ENCODE data around the gene SP8.
"Not testable (repeated sequence)": the region's sequence is repeated elsewhere in the genome, so short reads cannot be mapped to it uniquely, and the experiment has no call there.

SP8 gene

DNA sequence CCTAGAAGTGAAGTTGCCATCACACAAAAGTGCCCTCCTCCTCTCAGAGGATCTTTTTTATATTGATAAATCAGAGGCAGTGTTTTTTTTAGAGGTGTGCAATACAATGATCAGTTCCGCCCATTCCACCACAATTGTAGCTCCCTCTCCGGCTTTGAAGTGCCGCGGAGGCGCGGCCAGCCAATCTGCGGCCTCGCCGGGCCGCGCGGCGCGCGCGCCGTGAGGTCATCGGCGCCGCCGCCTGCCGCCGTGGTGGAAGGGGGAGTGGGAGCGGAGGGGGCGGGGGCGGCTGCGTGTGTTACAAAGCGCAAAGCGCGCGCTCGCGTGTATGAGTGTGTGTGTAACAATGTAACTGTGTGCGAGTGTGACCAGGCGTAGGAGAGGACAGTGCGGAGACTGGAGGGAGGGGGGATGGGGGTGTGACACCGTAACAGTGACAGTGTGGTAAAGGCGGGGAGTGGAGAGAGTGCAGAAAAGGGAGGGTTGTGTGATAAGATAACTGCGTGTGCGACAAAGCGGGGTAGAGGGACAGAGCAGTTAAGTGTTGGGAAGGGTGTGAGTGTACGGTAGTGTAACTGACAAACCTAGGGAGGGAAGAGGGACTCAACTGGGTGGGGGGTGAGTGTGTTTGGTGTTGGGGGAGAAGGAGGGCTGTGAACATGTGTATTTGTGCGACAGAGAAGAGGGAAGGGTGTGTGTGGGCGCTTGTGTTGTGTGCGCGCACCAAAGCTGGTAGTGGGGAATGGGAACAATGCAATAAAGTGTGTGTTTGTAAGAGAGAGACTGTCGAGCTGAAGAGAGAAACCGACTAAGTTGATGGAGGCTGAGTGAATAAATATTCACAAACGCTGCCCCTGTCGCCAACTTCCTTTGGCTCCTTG is at the start of gene SP8:
Gene SP8 (minus strand): TSS at position 108 of the 881 bp plus-strand sequence. CDS start 88 bp downstream, at position 20.
- no peak for DNase-seq (ENCODE audit: low read depth in 2 of 2, low spot score in 1 of 2)

DNA sequence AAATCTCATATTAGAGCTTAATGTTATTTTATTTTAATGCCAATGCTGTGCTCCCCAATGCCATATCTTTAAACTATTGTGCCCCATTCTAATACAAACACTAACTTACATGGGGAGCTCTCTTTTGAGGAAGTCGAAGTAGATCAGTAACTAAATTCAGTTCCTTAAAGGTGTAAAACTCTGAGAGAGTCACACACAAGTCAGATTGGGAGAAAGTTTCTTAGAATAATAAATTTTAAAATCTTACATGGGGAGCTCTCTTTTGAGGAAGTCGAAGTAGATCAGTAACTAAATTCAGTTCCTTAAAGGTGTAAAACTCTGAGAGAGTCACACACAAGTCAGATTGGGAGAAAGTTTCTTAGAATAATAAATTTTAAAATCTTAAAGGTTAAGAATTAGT is 49.7 kb upstream of the SP8 start:
- not testable (repeated sequence) for DNase-seq (ENCODE audit: low read depth in 2 of 2, low spot score in 1 of 2)

DNA sequence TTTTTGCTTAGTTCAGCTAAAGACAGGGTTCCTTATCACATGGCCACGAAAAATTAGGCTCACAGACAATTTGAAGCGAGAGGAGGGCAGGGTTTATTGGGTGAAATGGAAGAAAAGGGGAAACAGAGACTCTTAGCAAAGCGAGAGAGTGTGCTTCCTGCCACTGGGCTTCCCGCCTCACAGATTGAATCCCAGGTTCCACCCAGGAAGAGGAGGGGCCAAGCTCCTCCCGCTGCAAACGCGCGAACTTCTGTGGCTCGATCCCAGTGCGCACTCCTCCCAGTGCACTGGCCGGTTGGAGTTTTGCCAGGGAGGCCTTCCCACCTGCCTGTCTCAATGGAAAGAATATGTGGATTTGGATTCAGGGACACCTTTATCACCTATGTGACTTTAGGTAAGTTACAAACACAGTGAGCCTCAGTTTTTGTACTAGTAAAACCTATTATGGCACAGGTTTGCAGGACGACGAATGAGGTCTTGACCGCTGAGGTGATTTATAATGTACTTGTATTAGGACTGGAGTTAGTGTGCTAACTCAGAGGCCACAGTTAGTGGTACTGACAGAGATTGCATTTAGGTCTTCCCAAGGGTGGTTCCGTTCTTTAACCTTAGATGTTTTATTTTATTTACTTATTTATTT is 48.5 kb upstream of the SP8 start:
- no peak for DNase-seq (ENCODE audit: low read depth in 2 of 2, low spot score in 1 of 2)

DNA sequence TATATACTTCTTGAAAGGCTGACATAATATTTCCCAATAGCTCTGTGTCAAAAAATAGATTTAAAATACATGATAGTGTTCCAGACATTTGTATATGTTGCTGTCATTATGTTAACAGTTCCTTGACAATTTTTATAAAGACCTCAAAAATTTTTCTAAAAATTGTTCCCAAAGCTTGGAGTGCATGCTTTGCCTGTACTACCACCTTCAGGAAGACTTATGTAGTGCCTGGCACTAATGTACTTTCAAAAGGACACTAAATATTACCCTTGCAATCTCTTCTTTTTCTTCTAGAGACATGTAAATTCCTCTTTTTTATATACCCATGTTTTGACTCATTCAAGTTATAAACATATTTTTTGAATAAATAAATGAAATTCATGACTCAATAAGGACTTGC is 48.0 kb upstream of the SP8 start:
- no peak for DNase-seq (ENCODE audit: low read depth in 2 of 2, low spot score in 1 of 2)

- DNase-seq (ENCODE audit: low read depth in 2 of 2, low spot score in 1 of 2): no peak
These were observed 45.3 kb upstream of the SP8 start for GRCh38 chr7:20831956-20832355.

DNA sequence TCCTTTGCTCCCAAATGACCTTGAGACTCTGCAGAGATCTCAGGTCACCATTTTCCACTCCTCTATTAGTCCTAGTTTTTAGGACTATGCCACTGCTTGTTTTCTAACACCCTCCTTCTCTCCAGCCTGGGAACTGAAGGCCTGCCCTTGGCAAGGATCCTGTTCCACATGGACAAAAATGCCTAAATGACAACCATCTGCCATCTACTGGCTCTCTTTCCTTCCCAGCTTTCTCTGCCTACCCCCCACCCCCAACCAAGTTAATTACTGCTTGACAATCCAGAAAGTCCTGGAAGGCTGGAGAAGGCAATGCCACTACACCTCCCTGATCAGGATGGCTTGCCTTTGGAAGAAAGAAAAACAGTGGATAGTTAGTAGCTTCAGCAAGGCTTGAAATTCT is 44.8 kb upstream of the SP8 start:
- DNase-seq (ENCODE audit: low read depth in 2 of 2, low spot score in 1 of 2): no peak

DNA sequence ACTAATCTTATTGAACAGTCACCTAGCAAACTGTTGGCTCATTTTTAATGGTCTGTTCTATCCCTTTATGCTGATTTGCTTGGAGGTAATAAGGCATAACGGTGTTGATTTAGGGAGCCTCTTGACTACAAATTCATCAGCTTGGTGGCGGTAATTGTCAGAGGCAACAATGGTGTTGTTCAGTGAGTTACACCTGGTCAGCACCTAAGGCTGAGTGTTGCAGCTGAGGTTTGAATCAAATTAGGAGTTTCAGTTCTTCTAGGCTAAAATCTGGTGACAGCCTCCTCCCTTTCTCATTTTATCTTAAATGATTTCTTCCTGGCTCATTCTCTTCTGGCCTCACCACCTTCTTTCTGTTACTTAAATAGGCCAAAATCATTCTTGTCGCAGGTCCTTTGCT is 42.3 kb upstream of the SP8 start:
- DNase-seq (ENCODE audit: low read depth in 2 of 2, low spot score in 1 of 2): no peak

- no peak for DNase-seq (ENCODE audit: low read depth in 2 of 2, low spot score in 1 of 2)
These were observed 40.5 kb upstream of the SP8 start for GRCh38 chr7:20827172-20827571.

DNA sequence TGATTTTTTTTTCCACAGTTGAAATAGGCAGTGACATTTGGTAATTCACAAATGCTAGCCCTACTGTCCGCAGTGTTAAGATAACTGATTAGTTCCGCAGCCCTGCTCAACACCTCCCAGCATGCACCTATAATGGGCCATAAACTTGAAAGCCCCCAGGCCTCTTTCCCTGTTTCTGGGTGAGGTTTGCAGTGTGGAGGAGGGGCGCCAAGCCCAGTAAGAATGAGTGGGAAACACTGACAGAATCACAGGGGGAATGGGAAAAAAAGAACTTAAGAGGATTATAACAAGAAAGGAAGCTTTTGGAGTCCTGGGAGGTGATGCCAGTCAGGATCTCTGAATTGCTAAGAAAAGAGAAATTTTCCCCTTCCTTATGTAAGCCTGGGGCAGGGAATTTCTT is 39.6 kb upstream of the SP8 start:
- no peak for DNase-seq (ENCODE audit: low read depth in 2 of 2, low spot score in 1 of 2)

DNA sequence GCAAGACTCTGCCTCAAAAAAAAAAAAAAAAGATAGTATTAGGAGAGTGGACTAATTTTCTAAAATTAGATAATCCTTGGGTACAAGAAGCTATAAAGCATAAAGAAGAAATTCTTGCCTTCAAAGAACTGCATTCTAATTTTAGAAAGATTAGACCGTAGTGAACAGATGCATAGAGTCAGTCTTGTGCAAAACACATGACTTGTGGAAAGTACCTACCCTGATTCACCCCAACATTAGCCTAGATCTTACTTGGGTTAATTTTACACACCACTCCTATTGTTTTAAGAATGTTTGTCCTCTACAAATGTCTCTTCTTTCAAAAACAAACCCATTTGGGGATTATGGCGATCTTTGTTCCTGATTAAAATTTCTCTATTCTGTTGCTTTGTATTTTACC is 38.9 kb upstream of the SP8 start:
- no peak for DNase-seq (ENCODE audit: low read depth in 2 of 2, low spot score in 1 of 2)

- not testable (repeated sequence) for DNase-seq (ENCODE audit: low read depth in 2 of 2, low spot score in 1 of 2)
These were observed 34.7 kb upstream of the SP8 start for GRCh38 chr7:20821390-20821789.

- no peak for DNase-seq (ENCODE audit: low read depth in 2 of 2, low spot score in 1 of 2)
These were observed 29.8 kb upstream of the SP8 start for GRCh38 chr7:20816372-20816959.

DNA sequence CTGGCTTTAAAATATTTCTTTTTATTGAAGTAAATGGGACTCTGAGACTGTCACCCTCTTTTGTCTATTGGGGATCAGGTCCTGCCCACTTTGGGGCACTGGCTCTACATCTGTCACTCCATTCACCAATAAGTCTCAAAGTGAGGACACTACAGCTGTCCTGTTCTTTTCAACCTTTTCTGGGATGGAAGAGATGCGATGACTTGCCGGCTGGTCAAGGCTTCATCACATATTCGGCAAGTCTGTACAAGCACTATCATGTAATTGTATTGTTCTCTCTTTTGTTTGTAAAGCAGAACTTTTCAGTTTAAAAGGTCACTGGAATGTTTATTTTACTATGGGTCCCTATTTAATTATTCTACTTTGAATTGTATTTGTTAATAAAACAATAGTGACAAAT is 17.7 kb upstream of the SP8 start:
- no peak for DNase-seq (ENCODE audit: low read depth in 2 of 2, low spot score in 1 of 2)

DNA sequence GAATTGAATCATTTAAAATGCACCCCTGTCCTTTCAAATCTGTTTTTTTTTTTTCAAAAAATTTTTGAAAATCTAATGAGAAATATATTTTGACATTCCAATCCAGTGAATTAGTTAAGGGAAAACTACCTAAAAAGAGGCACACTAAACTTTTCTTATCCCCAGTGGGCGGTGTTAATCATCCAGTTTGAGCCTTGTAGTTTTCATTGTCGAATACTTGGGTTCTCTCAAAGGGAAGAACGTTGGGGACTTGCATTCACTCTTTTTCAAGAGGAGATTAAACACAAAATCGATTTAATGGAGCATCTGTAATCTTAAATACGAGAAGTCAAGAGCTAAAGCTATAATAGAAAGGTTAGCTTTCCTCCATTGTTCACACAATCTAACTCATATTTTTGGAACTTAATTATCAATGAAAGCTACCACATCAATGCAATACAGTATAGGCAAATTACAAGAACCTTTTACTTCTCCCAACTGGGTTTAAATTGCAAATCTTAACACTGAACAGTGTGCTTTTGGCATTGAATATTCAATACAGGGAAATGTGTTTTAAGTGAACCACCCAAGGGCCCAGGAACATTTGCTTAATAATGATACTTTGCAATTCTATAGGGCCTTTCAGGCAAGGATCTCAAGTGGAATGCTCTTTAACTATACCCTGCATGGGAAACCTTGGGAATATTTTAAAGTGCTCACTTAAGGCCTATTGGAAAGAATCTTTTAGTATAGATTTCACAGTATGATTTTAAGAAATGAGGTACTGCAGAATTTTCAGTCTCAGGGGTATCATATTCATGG is 13.1 kb upstream of the SP8 start:
- DNase-seq (ENCODE audit: low read depth in 2 of 2, low spot score in 1 of 2): no peak

GRCh38 chr7:20798694-20799121 is 12.0 kb upstream of the SP8 start:
- DNase-seq (ENCODE audit: low read depth in 2 of 2, low spot score in 1 of 2): no peak

GRCh38 chr7:20798081-20798693 is 11.5 kb upstream of the SP8 start:
- DNase-seq (ENCODE audit: low read depth in 2 of 2, low spot score in 1 of 2): no peak

DNA sequence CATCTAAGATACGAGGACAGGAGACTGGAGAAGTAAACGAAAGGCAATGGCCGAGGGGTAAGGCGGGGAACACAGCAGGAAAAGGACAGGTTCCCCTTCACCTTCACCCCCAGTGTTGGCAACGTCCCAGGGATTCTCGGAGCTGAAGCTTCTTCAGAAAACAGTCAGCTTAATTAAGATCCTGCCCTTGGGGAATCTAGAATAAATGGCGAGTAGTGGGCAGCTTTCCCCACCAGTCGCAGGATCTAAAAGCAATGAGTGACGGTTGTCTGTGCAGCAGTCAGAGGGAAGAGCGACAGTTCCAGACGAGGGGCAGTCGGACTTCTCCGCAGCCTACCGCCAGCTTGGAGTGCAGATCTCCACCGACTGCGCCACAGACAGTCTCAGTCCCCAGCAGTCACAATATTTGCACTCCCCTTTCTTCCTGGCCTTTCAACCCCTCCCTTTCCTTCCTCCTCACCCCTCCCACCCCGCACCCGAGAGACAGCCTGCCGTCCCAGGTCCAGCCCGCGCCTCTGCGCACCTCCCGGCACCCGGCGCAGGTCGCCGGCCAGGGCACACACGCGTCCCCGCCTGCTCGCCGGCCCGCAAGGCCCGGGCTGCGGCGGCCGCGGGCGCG is 10.9 kb upstream of the SP8 start:
- no peak for DNase-seq (ENCODE audit: low read depth in 2 of 2, low spot score in 1 of 2)

DNA sequence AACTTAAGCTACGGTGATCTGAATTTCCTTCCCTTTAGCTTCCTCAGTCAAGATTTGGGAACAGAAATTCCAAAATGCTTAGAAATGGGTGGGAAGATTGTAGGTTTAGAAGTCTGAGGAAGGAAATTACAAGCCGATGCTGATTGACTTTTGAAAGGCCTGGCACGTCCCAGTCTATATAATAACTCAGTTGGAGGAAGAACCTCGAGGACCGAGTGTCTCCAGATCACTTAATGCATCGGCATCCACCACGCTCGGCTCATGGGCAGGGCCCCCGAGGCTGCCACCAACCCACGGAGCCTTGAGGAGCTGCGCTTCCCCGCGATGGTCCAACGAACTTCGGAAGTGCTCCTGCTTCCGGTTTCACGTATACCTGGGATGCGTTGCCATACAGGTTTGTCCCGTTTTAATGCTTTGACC is 10.4 kb upstream of the SP8 start:
- no peak for DNase-seq (ENCODE audit: low read depth in 2 of 2, low spot score in 1 of 2)

GRCh38 chr7:20796500-20796899 is 9.8 kb upstream of the SP8 start:
- no peak for DNase-seq (ENCODE audit: low read depth in 2 of 2, low spot score in 1 of 2)

DNA sequence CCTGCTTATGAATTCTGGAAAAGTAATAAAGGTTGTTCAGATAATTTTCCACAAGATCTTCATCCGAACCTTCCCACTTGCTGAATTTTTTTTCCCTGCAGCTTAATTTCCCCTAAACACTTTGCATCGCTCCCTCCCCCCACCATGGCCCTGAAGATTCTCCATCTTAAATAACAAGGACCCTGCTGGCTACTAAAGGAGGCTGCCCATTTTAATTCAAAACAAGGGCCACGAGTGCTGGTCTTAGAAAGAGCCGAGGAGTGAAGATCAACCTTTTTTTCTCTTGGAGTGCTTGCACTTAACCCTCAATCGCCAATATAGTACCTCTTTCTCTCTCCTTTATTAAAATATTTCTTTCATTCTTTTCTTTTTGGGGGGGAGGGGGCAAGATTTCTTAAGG is 9.2 kb upstream of the SP8 start:
- DNase-seq (ENCODE audit: low read depth in 2 of 2, low spot score in 1 of 2): no peak

GRCh38 chr7:20795361-20795760 is 8.7 kb upstream of the SP8 start:
- DNase-seq (ENCODE audit: low read depth in 2 of 2, low spot score in 1 of 2): no peak

All from stimulated activated CD8-positive, alpha-beta memory T cell treated with anti-CD3 and anti-CD28 coated beads, Interleukin-4, amount 100 ng/mL, for 4 hours (primary cell).